Stimulated activated CD8-positive, alpha-beta memory T cell treated with anti-CD3 and anti-CD28 coated beads, Interleukin-4, amount 100 ng/mL, for 24 hours (primary cell): ENCODE results near the gene HCFC1.

Experiments
- DNase-seq: peaks from one replicate; pipeline ENCODE4 v3.0.0-alpha.2; 2020; ENCODE audit warnings: low read depth

Gene HCFC1

DNA sequence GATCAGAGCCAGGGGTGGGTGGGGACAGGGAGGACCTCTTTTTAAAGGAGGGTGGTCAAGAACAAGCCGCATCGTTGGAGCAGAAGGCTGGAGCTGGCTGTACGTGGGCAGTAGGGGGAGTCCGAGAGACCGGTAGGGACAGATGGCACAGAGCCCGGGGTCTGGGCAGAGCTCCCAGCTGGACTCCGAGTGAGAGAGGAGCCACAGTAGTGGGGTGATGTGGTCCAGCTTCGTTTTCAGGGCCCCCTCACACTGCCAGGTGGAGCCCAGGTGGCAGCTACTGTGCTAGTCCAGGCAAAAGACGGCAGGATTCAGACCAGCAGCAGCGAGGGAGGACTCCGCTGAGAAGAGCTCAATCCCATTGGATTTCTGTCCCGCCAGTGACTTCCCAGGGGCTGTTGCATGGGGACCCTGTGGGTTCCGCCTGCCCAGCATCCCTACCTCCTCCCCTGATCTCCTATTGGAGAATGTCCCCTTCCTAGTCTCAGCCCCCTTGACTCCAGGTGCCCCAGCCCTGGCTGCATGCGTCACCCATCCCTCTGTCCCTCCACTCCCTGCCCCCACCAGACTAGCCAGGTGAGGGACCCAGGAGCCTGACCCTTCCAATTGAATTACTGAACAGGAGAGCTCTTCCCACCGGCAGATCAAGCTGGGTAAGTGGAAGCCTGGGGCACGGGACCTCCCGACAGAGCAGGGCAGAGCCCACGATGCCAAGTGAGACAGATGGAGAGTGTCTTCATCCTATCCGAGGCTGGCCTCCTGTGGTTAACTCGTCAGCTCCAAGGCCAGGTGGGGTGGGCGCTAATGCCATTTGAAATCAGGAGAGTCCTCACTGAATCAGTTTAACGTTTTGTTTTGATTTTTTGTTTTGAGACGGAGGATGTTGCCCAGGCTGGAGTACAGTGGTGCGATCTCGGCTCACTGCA, 48.4 kb downstream of the HCFC1 start:
- DNase-seq, result no peak

GRCh38 chrX:153921511-153922446, 49.8 kb downstream of the HCFC1 start:
- DNase-seq, result no peak

DNA sequence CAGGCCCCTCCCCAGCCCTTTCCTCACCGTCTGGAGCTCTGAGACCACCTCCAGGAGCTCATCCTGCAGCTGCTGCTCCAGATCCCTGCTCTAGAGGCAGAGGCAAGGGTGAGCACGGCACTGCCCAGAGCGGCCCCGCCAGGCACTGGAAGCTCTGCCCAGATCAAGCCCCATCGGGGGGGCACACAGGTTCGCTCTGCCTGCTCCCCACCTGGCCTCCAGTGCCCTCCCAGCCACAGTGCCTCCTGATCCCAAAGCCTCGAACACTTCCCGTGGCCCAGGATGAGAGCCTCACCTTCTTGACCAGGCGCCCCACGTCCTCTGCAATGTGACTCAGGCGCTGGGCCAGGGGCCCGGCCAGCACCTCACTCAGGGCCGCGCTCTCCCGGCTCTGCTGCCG, 50.5 kb downstream of the HCFC1 start:
- no peak for DNase-seq

DNA sequence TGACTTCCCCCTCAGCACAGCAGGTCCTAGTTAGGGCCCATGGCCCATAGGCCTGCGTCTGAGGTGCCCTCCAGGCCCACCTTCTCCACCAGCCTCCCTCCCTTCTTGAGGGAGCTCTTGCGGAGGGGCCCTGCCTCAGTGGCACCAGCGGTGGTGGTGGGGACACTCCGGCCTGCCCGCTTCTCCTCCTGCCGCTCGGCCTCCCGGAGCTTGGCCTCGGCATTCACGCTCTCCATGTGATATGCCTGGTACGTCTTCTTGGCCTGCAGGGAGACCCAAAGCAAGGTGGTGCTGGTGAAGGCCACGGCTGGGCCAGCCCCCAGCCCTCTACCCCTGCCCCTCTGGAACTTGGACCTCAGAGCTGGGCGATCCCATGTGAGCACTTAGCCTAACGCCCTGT, 51.1 kb downstream of the HCFC1 start:
- no peak for DNase-seq

GRCh38 chrX:153919281-153919680, 52.3 kb downstream of the HCFC1 start:
- no peak for DNase-seq

DNA sequence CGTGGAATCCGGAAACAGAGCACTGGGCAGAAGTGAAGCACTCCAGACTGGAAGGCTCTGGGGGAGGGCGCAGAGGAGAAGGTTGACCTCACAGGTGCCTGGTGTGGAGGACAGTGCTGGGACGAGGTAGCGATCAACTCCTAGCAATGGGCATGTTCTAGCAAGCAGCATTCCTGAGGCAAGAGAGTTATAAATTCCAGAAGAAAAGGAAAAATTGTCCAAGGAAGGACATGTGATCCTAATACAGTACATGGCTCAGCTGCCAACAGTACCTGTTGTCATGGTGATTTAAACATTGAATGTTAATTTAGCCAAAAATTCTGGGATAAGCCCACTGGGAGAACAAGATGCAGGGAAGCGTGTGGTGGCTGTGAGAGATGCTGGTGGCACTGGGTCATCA, 53.7 kb downstream of the HCFC1 start:
- DNase-seq, result no peak

DNA sequence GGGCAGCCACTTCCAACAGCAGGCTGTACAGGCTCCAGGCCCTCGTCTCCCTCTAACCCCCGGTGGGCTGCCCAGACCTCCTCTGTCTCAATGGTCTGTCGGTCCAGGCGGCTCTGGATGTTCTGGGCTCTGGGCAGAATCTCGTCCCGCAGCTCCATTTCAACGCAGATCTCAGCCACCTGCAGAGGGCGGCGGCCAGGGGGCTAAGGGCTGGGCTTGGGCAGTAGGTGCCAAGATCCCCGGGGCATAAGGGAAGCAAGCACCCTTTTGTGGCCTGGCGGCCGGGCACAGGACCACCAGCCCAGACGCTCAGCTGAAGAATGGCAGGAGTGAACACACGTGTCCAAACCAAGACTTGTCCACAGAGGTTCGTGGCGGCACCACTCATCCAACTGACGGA, 57.9 kb downstream of the HCFC1 start:
- DNase-seq, result no peak

DNA sequence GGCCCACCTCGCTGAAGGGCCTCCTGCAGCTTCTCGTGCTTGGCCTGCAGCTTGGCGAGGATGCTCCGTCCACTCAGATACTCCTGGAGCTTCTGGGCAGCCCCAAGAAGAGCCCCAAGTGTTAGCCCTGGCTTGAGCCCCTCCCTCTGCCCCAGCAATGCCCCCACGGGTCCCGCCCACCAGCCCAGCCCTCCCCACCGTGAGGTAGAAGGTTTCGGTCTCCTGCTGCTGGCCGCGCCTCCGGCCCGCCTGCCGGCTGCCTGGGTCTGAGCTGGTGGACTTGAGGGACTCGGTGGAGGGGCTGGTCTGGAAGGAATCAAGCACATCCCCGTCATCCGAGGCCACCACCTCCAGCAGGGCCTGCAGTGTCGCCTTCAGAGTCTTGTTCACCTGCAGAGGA, 58.4 kb downstream of the HCFC1 start:
- no peak for DNase-seq

GRCh38 chrX:153911798-153912197, 59.8 kb downstream of the HCFC1 start:
- no peak for DNase-seq

- no peak for DNase-seq
Measured at GRCh38 chrX:153910446-153910845, 61.2 kb downstream of the HCFC1 start.

- no peak for DNase-seq
Measured at GRCh38 chrX:153909980-153910360, 61.6 kb downstream of the HCFC1 start.

DNA sequence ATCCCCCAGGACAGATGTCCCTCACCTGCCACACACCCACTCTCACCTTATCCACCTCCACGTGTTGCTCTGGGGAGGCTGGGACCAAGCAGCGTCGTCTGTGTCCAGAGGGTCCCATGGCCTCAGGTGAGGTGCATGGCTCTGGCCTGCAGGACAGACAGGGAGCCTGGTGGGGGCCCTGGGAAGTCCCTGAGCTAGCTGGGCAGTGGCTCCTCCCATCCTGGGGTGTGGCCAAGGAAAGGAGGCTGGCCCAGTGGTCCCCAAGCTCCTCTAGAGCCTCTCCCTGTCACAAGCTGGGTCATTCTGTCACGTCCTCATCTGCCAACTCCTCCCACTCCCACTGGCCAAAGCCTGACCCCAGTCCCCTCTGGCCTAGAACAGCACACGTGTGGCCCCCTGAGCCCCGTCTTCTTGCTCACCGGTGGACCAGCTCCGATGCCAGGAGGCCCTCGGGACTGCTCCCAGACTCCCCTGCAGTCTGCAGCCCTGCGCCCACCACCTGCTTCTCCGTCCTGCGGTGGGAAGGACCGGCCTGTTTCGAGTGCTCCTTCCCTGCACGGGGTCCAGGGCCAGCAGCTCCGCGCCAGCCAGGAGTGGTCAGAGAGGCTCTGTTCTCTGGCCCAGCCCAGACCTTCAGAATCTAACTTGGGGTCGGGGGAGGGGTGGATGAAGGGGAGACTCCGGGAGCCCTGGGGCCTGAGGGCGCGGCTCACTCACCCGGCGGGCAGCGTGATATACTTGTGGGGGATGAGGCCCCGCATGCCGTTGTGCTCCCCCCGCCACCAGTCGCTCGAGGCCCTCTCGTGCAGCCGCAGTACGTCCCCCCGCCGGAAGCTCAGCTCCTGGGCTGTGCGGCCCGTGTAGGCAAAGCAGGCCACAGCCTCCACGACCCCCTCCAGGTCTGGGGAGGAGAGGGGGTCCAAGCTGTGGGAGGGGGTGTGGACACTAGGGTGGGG, 62.3 kb downstream of the HCFC1 start:
- DNase-seq, result no peak

GRCh38 chrX:153908219-153908860, 63.3 kb downstream of the HCFC1 start:
- no peak for DNase-seq

DNA sequence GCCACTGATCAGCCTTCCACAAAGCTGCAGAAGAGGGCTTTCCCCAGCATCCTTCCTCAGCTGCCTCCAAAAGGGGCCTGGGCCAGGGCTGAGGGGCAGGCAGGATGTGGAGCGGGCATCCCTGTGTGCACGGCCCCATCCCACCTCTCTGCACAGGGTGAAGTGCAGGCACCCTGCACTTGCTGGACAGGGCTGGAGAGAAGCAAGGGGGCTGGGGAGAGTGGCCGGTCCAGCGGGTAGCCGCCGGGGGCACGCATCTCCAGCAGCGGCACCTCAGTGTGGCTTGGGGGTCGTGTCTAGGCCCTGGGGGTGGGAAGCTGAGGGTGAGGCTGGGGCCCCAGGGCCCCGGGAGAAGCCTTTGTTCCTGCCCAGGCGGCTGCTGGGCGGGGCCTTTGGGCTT, 64.2 kb downstream of the HCFC1 start:
- no peak for DNase-seq

GRCh38 chrX:153906126-153906917, 65.3 kb downstream of the HCFC1 start:
- DNase-seq, result no peak

- no peak for DNase-seq
Measured at GRCh38 chrX:153905481-153906095, 66.0 kb downstream of the HCFC1 start.

DNA sequence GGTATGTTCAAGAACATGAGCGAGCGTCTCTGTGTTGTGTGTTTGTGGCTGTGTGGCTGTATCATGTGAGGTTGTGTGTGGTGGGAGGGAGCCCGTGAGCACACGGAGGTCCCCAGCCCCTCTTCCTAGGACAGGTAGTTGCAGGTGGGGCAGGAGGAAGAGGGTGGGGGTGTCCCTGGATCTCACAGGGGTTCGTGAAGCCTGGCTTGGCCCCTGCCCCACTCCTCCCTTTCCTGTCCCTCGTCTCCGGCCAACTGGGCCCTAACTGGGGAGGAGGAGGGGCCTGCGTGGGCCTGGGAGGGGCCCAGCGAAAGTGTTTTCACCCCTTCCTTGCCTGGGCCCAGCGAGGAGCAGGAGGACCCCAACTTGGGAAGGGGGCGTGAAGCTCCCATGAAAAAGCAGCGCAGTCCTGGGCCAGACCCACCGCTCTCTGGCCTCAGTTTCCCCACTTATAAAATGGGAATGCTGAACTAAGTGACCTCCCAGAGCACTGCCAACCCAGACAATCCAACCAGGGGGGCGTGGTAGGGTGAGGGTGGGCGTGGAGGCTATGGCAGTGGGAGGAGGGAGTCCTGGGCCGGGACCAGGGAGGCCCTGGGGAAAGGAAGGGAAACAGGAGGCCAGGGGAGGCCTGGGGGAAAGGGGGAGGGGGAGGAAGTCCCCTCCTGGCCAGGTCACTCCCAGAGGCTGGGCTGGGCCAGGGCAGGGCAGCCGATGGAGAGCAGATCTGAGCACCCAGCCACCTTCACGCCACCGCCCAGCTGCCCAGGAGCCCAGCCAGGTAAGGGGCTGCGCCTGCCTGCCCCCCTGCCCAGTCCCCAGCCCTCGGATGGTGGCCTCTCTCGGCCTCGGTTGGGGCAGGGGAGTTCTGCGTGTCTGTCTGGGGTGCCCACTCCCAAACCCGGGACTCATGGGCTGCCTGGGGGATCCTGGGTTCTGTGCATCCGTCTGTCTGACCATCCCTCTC, 67.3 kb downstream of the HCFC1 start, which contains the start of gene AVPR2:
Gene AVPR2 (plus strand): TSS at position 683 of the 967 bp plus-strand sequence. CDS start 473 bp downstream, outside the sequence.
- no peak for DNase-seq

DNA sequence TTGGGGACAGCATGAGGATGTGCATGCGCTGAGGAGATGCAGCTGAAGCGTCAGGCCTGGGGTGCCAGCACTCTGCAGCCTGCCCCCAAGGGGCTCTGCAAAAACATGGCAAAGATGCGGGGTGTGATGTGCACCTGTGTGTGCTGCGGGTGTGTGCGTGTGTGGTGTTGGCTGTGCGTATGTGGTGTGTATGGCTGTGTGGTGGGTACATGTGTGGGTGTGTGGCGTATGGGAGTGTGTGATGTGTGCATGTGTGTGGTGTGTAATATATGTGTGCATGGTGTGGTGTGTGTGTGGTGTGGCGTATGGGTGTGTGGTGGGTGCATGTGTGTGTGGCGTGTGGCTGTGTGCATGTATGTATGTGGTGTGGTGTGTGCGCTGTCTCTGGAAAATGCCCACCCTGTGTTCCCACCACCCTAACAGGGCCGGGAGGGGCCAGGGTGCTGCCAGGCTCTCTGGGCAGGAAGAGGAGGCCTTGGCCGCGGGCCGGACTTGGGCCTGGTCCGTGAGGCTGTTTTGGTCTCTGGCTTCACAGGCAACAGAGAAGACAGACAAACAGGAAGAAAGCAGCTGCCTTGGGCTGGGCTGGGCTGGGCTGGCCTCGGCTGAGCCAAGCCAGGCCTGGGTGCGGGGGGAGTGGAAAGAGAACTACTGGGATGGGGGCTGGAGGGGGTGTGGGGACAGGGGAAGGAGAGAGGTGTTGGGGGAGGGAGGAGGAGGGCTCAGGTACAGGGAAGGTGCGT, 68.2 kb downstream of the HCFC1 start:
- no peak for DNase-seq
